HG02759 (cell line): Measurements from ENCODE around the gene TTC39C.
A peak's percentile ranks its signal among the peaks of the same experiment; 100 is the strongest.

Source experiments
- ATAC-seq: cut with Tn5 transposase; IDR thresholded peaks from one replicate; pipeline ENCODE4 v1.9.1; 2021; ENCODE audit warnings: mild to moderate bottlenecking, moderate library complexity; ENCODE audit not compliant: unreplicated experiment

The TTC39C gene

GRCh38 chr18:23990474-23991410, 23.8 kb upstream of the TTC39C start:
- ATAC-seq: no peak

- no peak for ATAC-seq
Observed at GRCh38 chr18:23992089-23992940, 22.2 kb upstream of the TTC39C start.

GRCh38 chr18:23992941-23993280, 21.6 kb upstream of the TTC39C start:
- no peak for ATAC-seq

GRCh38 chr18:23994361-23994902, 20.1 kb upstream of the TTC39C start:
- peak; percentile 38 for ATAC-seq

- ATAC-seq: peak; percentile 66
Observed at GRCh38 chr18:23995180-23995579, 19.4 kb upstream of the TTC39C start.

- ATAC-seq: no peak
Observed at GRCh38 chr18:23998018-23998417, 16.5 kb upstream of the TTC39C start.

- no peak for ATAC-seq
Observed at GRCh38 chr18:23998820-23999219, 15.7 kb upstream of the TTC39C start.

- ATAC-seq: peak; percentile 35
Observed at GRCh38 chr18:24000613-24001490, 13.7 kb upstream of the TTC39C start.

GRCh38 chr18:24002479-24002878, 12.1 kb upstream of the TTC39C start:
- no peak for ATAC-seq

- no peak for ATAC-seq
Observed at GRCh38 chr18:24003288-24003687, 11.3 kb upstream of the TTC39C start.

- ATAC-seq: no peak
Observed at GRCh38 chr18:24003903-24004640, 10.5 kb upstream of the TTC39C start.

GRCh38 chr18:24006712-24007313, 7.7 kb upstream of the TTC39C start:
- ATAC-seq: no peak

GRCh38 chr18:24009246-24009645, 5.3 kb upstream of the TTC39C start:
- no peak for ATAC-seq

- ATAC-seq: peak; percentile 49
Observed at GRCh38 chr18:24009651-24010333, 4.8 kb upstream of the TTC39C start.

- ATAC-seq: no peak
Observed at GRCh38 chr18:24010673-24011072, 3.9 kb upstream of the TTC39C start.

- no peak for ATAC-seq
Observed at GRCh38 chr18:24011123-24011917, 3.2 kb upstream of the TTC39C start.

GRCh38 chr18:24013051-24013450, 1.5 kb upstream of the TTC39C start:
- no peak for ATAC-seq

- ATAC-seq: peak; percentile 6
Observed at GRCh38 chr18:24014986-24015638, 558 bp downstream of the TTC39C start.
